Measurements from ENCODE around the gene NAB2. TPM values are rescaled to one million over a fixed set of nuclear protein-coding genes. Genes with fewer than 3 reads are reported as not detected.

The NAB2 gene
- total RNA-seq, 1 donor from 2014 or later, result 10.9 TPM

GRCh38 chr12:57091638-57092528 is 3.0 kb downstream of the NAB2 start:
- intact Hi-C loops (cut with micrococcal nuclease), result no loop called here

GRCh38 chr12:57092529-57092862 is 3.6 kb downstream of the NAB2 start:
- no peak for DNase-seq
- ATAC-seq, result no peak
- intact Hi-C loops (cut with micrococcal nuclease), result no loop called here

More at GRCh38 chr12:57091638-57092528, 3.0 kb downstream of the NAB2 start:
- DNase-seq (no peak), ATAC-seq (no peak)

GRCh38 chr12:57092876-57093414 is 4.0 kb downstream of the NAB2 start:
- DNase-seq (no peak), ATAC-seq (no peak)
- intact Hi-C loops (cut with micrococcal nuclease), result no loop called here

- peak; percentile 55 for ATAC-seq
- DNase-seq, result peak; percentile 79
- intact Hi-C loops (cut with micrococcal nuclease), result no loop called here
Measured at GRCh38 chr12:57093415-57094207, 4.7 kb downstream of the NAB2 start.

GRCh38 chr12:57094208-57095160 is 5.6 kb downstream of the NAB2 start:
- DNase-seq, result peak; percentile 29
- ATAC-seq, result no peak
- intact Hi-C loops (cut with micrococcal nuclease), result no loop called here

GRCh38 chr12:57095440-57095839 is 6.5 kb downstream of the NAB2 start:
- no peak for DNase-seq
- no peak for ATAC-seq
- intact Hi-C loops (cut with micrococcal nuclease), result no loop called here

GRCh38 chr12:57096099-57096572 is 7.2 kb downstream of the NAB2 start:
- ATAC-seq (no peak), DNase-seq (no peak)
- intact Hi-C loops (cut with micrococcal nuclease), result no loop called here

- intact Hi-C loops (cut with micrococcal nuclease), result no loop called here
- DNase-seq (peak; percentile 27), ATAC-seq (no peak)
Measured at GRCh38 chr12:57096748-57097553, 8.0 kb downstream of the NAB2 start.

- ATAC-seq (no peak), DNase-seq (no peak)
- intact Hi-C loops (cut with micrococcal nuclease), result no loop called here
Measured at GRCh38 chr12:57097554-57097835, 8.6 kb downstream of the NAB2 start.

GRCh38 chr12:57098546-57098945 is 9.6 kb downstream of the NAB2 start:
- DNase-seq (no peak), ATAC-seq (no peak)
- intact Hi-C loops (cut with micrococcal nuclease), result no loop called here

GRCh38 chr12:57099047-57099714 is 10.3 kb downstream of the NAB2 start:
- intact Hi-C loops (cut with micrococcal nuclease), result no loop called here
- ATAC-seq, result no peak

GRCh38 chr12:57099766-57100165 is 10.9 kb downstream of the NAB2 start:
- DNase-seq (no peak), ATAC-seq (no peak)
- intact Hi-C loops (cut with micrococcal nuclease), result no loop called here

More at GRCh38 chr12:57099047-57099714, 10.3 kb downstream of the NAB2 start:
- no peak for DNase-seq

GRCh38 chr12:57101892-57102695 is 13.2 kb downstream of the NAB2 start:
- ATAC-seq (no peak), DNase-seq (no peak)
- intact Hi-C loops (cut with micrococcal nuclease), result no loop called here

- intact Hi-C loops (cut with micrococcal nuclease), result no loop called here
- ATAC-seq (no peak), DNase-seq (no peak)
Measured at GRCh38 chr12:57103856-57104255, 14.9 kb downstream of the NAB2 start.

- intact Hi-C loops (cut with micrococcal nuclease), result no loop called here
- DNase-seq (peak; percentile 15), ATAC-seq (no peak)
Measured at GRCh38 chr12:57104292-57104910, 15.5 kb downstream of the NAB2 start.

- intact Hi-C loops (cut with micrococcal nuclease), result no loop called here
- DNase-seq, result no peak
Measured at GRCh38 chr12:57105011-57105753, 16.3 kb downstream of the NAB2 start.

More at GRCh38 chr12:57105011-57105753, 16.3 kb downstream of the NAB2 start:
- no peak for ATAC-seq

All from left ventricle myocardium superior (tissue), 1 donor.